HFFc6 (cell line): ENCODE measurements around the gene DLX3. TPM values are rescaled to one million over a fixed set of nuclear protein-coding genes. Genes with fewer than 3 reads are reported as not detected.

ENCODE experiments used
- DNase-seq: peaks from one replicate; pipeline ENCODE4 v3.0.0-alpha.2; 2018
- H3K27ac Mint-ChIP-seq: 2 replicates; pipeline ENCODE4 v1.8.0; 2020; ENCODE audit warnings: mild to moderate bottlenecking, mixed read lengths
- H3K27me3 Mint-ChIP-seq: 2 replicates; pipeline ENCODE4 v1.8.0; 2021; ENCODE audit warnings: mild to moderate bottlenecking, moderate library complexity, mixed read lengths; ENCODE audit not compliant: insufficient read depth
- H3K36me3 Mint-ChIP-seq: 2 replicates; pipeline ENCODE4 v1.8.0; 2021; ENCODE audit warnings: low read depth, mixed read lengths
- H3K4me1 Mint-ChIP-seq: 2 replicates; pipeline ENCODE4 v1.8.0; 2020; ENCODE audit warnings: low read depth, mixed read lengths
- H3K4me3 Mint-ChIP-seq: 2 replicates; pipeline ENCODE4 v1.8.0; 2020; ENCODE audit warnings: mild to moderate bottlenecking, moderate library complexity, mixed read lengths
- H3K9me3 Mint-ChIP-seq: 2 replicates; pipeline ENCODE4 v1.8.0; 2020; ENCODE audit warnings: mild to moderate bottlenecking, mixed read lengths
- total RNA-seq, 6 experiments: library from RNA; stranded (reverse); fragmentation: NEBNext Ultra II Directional; extraction: Animal tissue kit (Norgen Biotek cat#: 25700); gene quantifications; 2 replicates in 1 of 6; 3 replicates in 5 of 6; pipeline ENCODE4 v1.2.3, GENCODE V29; 2021
- TF ChIP-seq, protein P1 (sequence below): fragments of 200-600 bp; sonication (generic); IDR thresholded peaks from 2 replicates; pipeline ENCODE4 v1.5.0; 2021; ENCODE audit warnings: antibody characterized with exemption, mild to moderate bottlenecking

Gene DLX3
- total RNA-seq, 6 experiments from 2014 or later: not detected

DNA sequence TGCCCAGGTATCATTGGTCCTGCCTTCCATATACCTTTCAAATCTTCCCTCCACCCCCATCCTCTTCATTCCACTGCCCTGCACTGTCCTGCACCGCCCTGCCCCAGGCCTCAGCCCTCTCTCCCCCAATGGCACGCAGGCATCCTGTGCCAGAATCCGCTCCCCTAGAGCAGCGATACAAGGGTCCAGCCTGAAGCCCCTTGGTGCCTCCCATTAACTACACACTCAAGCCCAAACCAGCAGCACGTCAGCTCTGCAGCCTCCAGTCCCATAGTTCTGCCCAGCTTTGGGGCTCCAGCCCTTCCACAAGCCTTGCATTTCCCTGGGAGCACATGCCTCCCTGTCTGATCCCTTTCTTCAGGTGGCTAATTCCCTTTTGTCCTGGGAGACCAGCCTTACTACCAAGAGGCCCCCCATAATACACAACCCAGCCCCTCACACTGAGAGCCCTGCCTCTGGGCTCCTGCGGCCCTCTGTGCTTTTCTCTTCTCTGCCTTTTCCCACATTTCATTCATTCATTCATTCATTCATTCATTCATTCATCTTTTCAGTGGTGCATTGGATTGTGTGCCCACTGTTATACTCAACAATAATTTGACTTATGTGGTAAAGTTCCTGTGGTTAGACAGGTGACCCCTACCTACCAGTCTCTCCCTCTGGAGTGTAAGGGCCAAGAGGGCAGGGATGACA lies 26.8 kb upstream of the DLX3 start:
- peaks cover 8% of the 10 kb centered on the region for H3K27me3 Mint-ChIP-seq

DNA sequence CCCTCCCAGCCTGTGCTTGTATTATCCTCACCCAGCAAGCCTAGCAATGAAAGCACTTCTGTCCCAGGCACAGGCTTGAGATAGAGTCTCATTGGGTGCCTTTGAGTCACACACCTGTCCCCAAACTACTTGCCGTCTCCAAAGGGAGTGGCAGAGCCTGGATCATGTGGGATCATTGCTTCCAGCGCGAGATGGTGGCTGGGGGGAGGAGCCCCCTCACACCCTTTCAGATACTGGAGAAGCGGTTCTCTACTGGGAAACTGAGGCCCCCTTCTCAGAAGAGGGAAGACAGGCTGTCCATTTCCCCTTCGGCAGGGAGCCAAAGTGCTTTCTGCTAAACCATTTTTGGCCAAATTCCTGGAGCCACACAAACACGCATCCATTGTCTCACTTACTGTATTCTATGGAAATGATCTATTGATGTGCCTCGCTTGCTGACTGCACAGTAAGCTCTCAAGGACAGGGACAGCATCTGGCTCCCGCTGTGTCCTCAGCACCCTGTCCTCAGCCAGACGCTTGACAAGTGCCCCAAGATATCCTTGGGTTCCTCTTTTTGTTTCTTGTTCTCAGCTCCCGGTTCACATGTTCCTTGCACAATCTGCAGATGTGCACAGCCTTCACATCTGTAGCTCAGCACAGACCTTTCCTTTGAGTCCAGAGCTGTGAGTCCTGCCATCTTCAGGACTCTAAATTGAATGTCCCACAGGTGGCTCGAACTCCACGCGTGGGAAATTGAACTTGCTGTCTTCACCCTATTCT lies 26.0 kb upstream of the DLX3 start:
- H3K4me1 Mint-ChIP-seq: peaks cover 30% of the 10 kb centered on the region
- H3K27me3 Mint-ChIP-seq: peaks cover 8% of the 10 kb centered on the region
- no peak overlapping the region for H3K27ac Mint-ChIP-seq
- no peak overlapping the region for H3K4me3 Mint-ChIP-seq
- DNase-seq: no peak
- H3K36me3 Mint-ChIP-seq: no peaks in the 10 kb centered on the region
- H3K9me3 Mint-ChIP-seq: no peaks in the 10 kb centered on the region
- TF ChIP-seq, protein P1, sequence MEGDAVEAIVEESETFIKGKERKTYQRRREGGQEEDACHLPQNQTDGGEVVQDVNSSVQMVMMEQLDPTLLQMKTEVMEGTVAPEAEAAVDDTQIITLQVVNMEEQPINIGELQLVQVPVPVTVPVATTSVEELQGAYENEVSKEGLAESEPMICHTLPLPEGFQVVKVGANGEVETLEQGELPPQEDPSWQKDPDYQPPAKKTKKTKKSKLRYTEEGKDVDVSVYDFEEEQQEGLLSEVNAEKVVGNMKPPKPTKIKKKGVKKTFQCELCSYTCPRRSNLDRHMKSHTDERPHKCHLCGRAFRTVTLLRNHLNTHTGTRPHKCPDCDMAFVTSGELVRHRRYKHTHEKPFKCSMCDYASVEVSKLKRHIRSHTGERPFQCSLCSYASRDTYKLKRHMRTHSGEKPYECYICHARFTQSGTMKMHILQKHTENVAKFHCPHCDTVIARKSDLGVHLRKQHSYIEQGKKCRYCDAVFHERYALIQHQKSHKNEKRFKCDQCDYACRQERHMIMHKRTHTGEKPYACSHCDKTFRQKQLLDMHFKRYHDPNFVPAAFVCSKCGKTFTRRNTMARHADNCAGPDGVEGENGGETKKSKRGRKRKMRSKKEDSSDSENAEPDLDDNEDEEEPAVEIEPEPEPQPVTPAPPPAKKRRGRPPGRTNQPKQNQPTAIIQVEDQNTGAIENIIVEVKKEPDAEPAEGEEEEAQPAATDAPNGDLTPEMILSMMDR: no peak

More for the DNA sequence above, 26.8 kb upstream of the DLX3 start:
- no peak overlapping the region for H3K4me3 Mint-ChIP-seq
- H3K4me1 Mint-ChIP-seq: peaks cover 36% of the 10 kb centered on the region
- no peak for DNase-seq
- TF ChIP-seq, protein P1: no peak
- H3K27ac Mint-ChIP-seq: no peak overlapping the region
- H3K36me3 Mint-ChIP-seq: no peaks in the 10 kb centered on the region
- H3K9me3 Mint-ChIP-seq: no peaks in the 10 kb centered on the region

DNA sequence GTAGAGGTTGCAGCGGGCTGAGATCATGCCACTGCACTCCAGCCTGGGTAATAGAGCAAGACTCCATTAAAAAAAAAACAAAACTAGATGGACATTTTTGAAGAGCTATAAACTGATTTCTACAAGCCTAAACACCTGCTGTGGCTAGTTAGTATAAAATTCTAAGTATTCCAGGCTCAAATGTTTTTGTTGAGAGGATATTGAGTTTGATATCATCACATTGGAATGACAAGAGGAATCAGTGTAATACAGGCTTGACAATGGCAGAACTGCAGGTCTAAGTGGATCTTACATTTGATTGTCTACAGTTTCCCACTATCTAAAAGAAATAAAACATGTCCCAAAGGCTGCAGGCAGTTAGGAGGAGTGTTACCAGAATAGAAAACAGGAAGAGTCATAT lies 23.9 kb upstream of the DLX3 start:
- no peak overlapping the region for H3K27ac Mint-ChIP-seq
- peaks cover 6% of the 10 kb centered on the region; the same call in 1 of the 2 replicates for H3K36me3 Mint-ChIP-seq
- DNase-seq: no peak
- H3K27me3 Mint-ChIP-seq: peaks cover 13% of the 10 kb centered on the region
- H3K4me3 Mint-ChIP-seq: no peak overlapping the region
- H3K9me3 Mint-ChIP-seq: peaks cover 15% of the 10 kb centered on the region
- H3K4me1 Mint-ChIP-seq: peaks cover 30% of the 10 kb centered on the region
- TF ChIP-seq, protein P1: no peak

DNA sequence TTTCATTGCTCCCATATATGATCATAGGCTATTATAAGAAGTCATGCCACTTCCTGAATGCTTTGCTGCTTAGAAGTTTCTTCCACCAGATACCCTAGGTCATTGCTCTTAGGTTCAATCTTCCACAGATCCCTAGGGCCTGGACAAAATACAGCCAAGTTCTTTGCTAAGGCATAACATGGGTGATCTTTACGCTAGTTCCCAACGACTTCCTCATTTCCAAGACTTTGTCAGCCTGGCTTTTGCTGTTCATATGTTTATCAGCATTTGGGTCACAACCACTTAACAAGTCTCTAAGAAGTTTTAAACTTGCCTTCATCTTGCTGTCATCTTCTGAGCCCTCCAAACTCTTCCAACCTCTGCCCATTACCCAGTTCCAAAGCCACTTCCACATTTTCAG lies 20.1 kb upstream of the DLX3 start:
- peaks cover 12% of the 10 kb centered on the region for H3K36me3 Mint-ChIP-seq
- peaks cover 6% of the 10 kb centered on the region for H3K4me1 Mint-ChIP-seq
- H3K4me3 Mint-ChIP-seq: no peak overlapping the region
- peaks cover 39% of the 10 kb centered on the region for H3K9me3 Mint-ChIP-seq
- no peak overlapping the region for H3K27ac Mint-ChIP-seq
- TF ChIP-seq, protein P1: no peak
- no peak for DNase-seq
- peaks cover 15% of the 10 kb centered on the region for H3K27me3 Mint-ChIP-seq

DNA sequence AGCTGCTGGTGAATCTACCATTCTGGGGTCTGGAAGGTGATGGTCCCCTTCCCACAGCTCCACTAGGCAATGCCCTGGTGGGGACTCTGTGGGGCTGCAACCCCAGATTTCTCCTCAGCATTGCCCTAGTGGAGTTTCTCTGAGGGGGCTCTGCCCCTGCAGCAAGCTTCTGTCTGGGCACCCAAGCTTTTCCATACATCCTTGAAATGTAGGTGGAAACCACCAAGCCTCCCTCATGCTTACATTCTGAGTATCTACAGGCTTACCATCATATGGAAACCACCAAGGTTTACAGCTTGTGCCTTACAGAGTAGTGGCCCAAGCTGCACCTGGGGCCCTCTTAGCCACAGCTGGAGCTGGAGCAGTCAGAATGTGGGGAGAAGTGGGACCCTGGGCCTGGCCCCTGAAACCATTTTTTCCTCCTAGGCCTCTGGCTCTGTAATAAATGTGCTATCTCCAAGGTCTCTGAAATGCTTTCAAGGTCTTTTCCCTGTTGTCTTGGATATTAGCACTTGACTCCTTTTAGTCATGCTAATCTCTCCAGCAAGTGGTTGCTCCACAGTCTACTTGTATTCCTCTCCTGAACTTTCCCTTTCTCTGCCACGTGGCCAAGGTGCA lies 19.6 kb upstream of the DLX3 start:
- Mint-ChIP-seq H3K36me3 (peaks cover 12% of the 10 kb centered on the region), H3K4me1 (peaks cover 6% of the 10 kb centered on the region), H3K27me3 (peaks cover 17% of the 10 kb centered on the region), H3K4me3 (no peak overlapping the region), H3K9me3 (peaks cover 43% of the 10 kb centered on the region), H3K27ac (no peak overlapping the region)
- TF ChIP-seq, protein P1: no peak
- no peak for DNase-seq
